Activated CD4-positive, alpha-beta T cell treated with anti-CD3 and anti-CD28 coated beads, Interleukin-2, Interleukin-6, amounts not matched to agents 100 ng/mL and 50 ng/mL, durations not matched to agents 16 hours and 8 hours (primary cell): ENCODE data around the gene PCDHA5.

Experiments used
- DNase-seq: peaks from one replicate; pipeline ENCODE4 v3.0.0-alpha.2; 2020

The PCDHA5 gene

GRCh38 chr5:140868721-140869554, 47.5 kb downstream of the PCDHA5 start, which contains the start of gene PCDHA11:
TSS of gene PCDHA11 (plus strand) at chr5:140868957. CDS start at chr5:140869104, 147 bp downstream.
- DNase-seq = peak; percentile 7

DNA sequence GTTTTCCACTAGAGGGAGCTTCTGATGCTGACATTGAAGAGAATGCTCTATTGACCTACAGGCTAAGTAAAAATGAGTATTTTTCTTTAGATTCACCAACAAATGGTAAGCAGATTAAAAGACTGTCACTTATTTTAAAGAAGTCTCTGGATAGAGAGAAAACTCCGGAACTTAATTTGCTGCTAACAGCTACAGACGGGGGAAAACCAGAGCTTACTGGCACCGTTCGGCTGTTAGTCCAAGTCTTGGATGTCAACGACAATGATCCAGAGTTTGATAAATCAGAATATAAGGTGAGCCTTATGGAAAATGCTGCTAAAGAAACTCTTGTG, 48.1 kb downstream of the PCDHA5 start:
- DNase-seq = no peak

DNA sequence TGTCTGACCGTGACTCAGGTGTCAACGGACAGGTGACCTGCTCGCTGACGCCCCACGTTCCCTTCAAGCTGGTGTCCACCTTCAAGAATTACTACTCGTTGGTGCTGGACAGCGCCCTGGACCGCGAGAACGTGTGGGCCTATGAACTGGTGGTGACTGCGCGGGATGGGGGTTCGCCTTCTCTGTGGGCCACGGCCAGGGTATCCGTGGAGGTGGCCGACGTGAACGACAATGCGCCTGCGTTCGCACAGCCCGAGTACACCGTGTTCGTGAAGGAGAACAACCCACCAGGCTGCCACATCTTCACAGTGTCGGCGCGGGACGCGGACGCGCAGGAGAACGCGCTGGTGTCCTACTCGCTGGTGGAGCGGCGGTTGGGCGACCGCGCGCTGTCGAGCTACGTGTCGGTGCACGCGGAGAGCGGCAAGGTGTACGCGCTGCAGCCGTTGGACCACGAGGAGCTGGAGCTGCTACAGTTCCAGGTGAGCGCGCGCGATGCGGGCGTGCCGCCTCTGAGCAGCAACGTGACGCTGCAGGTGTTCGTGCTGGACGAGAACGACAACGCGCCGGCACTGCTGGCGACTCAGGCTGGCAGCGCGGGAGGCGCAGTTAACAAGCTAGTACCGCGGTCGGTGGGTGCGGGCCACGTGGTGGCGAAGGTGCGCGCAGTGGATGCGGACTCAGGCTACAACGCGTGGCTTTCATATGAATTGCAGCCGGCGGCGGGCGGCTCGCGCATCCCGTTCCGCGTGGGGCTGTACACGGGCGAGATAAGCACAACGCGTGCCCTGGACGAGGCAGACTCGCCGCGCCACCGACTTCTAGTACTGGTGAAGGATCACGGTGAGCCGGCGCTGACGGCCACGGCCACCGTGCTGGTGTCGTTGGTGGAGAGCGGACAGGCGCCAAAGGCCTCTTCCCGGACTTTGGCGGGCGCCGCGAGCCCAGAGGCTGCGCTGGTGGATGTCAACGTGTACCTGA, 49.1 kb downstream of the PCDHA5 start:
- DNase-seq = no peak
